ENCODE data around the gene HEATR3.

- TF ChIP-seq, protein P1, sequence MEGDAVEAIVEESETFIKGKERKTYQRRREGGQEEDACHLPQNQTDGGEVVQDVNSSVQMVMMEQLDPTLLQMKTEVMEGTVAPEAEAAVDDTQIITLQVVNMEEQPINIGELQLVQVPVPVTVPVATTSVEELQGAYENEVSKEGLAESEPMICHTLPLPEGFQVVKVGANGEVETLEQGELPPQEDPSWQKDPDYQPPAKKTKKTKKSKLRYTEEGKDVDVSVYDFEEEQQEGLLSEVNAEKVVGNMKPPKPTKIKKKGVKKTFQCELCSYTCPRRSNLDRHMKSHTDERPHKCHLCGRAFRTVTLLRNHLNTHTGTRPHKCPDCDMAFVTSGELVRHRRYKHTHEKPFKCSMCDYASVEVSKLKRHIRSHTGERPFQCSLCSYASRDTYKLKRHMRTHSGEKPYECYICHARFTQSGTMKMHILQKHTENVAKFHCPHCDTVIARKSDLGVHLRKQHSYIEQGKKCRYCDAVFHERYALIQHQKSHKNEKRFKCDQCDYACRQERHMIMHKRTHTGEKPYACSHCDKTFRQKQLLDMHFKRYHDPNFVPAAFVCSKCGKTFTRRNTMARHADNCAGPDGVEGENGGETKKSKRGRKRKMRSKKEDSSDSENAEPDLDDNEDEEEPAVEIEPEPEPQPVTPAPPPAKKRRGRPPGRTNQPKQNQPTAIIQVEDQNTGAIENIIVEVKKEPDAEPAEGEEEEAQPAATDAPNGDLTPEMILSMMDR (IDR thresholded peaks at IDR 0.05) = no peak
- no peak for TF ChIP-seq POLR2A (IDR thresholded peaks at IDR 0.05)
Observed at GRCh38 chr16:50050802-50051201, 15.0 kb upstream of the HEATR3 start.

All from esophagus squamous epithelium (tissue), 4 donors.